ENCODE results near the gene CD44. TPM values are rescaled to one million over a fixed set of nuclear protein-coding genes. Genes with fewer than 3 reads are reported as not detected.

Gene CD44
- total RNA-seq, 1 experiment from 2014 or later = 6.1 TPM

- no peaks in the 10 kb centered on the region for H3K36me3 Mint-ChIP-seq (ENCODE audit: insufficient read depth in 1 of 3, low read depth in 3 of 3)
- H3K18ac ChIP-seq (ENCODE audit: insufficient read length, low read depth, low read length) = no peak overlapping the region
- peaks cover 19% of the 10 kb centered on the region for H3K27me3 ChIP-seq (ENCODE audit: insufficient read depth, low read length)
- peak overlapping the region; percentile 76 for H3K4me2 ChIP-seq (ENCODE audit: insufficient read depth, insufficient read length, low read length)
- H3K27ac ChIP-seq (ENCODE audit: insufficient read length, low read depth, low read length) = no peak overlapping the region
- no peak overlapping the region for H3K56ac ChIP-seq (ENCODE audit: insufficient read length, low read depth, low read length)
- no peak overlapping the region for H2AK5ac ChIP-seq (ENCODE audit: insufficient read length, low read length)
- H3K79me1 ChIP-seq (ENCODE audit: insufficient read depth, low read depth, low read length, poor library complexity, severe bottlenecking) = no peaks in the 10 kb centered on the region
- H2BK120ac ChIP-seq (ENCODE audit: low read depth, low read length, poor library complexity, severe bottlenecking) = no peak overlapping the region
- no peak overlapping the region for H3K14ac ChIP-seq (ENCODE audit: insufficient read depth, low read length)
- H3K23ac ChIP-seq (ENCODE audit: insufficient read length, low read depth, low read length) = no peak overlapping the region
- H3K9me3 Mint-ChIP-seq = no peaks in the 10 kb centered on the region
- H3K4ac ChIP-seq (ENCODE audit: low read depth, low read length) = no peak overlapping the region
- peaks cover 13 to 16% of the 10 kb centered on the region in 2 experiments; a peak in 3 of 4 replicates for H3K4me1 Mint-ChIP-seq
- H3T11ph ChIP-seq (ENCODE audit: low read length) = no peak overlapping the region
- H4K8ac ChIP-seq (replicated peaks; ENCODE audit: insufficient read length, low read depth, low read length) = no peak overlapping the region
- DNase-seq = no peak
- TF ChIP-seq CTCF (conservative IDR thresholded peaks at IDR 0.05) = no peak
- no peak overlapping the region for H2BK15ac ChIP-seq (ENCODE audit: low read depth, low read length)
- no peak overlapping the region for H2BK20ac ChIP-seq (ENCODE audit: low read depth, low read length, poor library complexity, severe bottlenecking)
- peaks cover 13% of the 10 kb centered on the region for H3K23me2 ChIP-seq (ENCODE audit: insufficient read length, low read depth, low read length, poor library complexity, severe bottlenecking)
- H3K27me3 Mint-ChIP-seq (ENCODE audit: low read depth) = peaks cover 69% of the 10 kb centered on the region
- H2BK5ac ChIP-seq (ENCODE audit: insufficient read length, low read length) = no peak overlapping the region
- H3K4me3 Mint-ChIP-seq = peak overlapping the region; percentile 78 to 87
- no peaks in the 10 kb centered on the region for H3K9me3 ChIP-seq (ENCODE audit: control insufficient read depth, low read depth, low read length)
- H3K9ac ChIP-seq (ENCODE audit: extremely low read depth, insufficient read length, low read length) = no peak overlapping the region
- peaks cover 4% of the 10 kb centered on the region; the same call in 1 of the 2 replicates for H3K4me1 ChIP-seq (ENCODE audit: insufficient read depth, low read length)
- WGBS (ENCODE audit: extremely low coverage, insufficient read length, low lambda C conversion rate) = no CpG with 5 or more reads among the region's 8 CpGs
- H3K27ac Mint-ChIP-seq = no peak overlapping the region
- H2BK12ac ChIP-seq (ENCODE audit: insufficient read length, low read depth, low read length) = no peak overlapping the region
- no peaks in the 10 kb centered on the region for H3K79me2 ChIP-seq (ENCODE audit: insufficient read depth, low read length)
- no peaks in the 10 kb centered on the region for H4K20me1 ChIP-seq (ENCODE audit: control insufficient read depth, insufficient read depth, insufficient read length)
- no peak overlapping the region for H4K91ac ChIP-seq (ENCODE audit: insufficient read length, low read depth, low read length)
- no peak overlapping the region for H4K5ac ChIP-seq (ENCODE audit: insufficient read length, low read depth, low read length)
- no peak overlapping the region for H2AFZ ChIP-seq (ENCODE audit: low read length)
These were observed 831 bp downstream of the CD44 start for GRCh38 chr11:35139722-35140282.
